Subcutaneous abdominal adipose tissue (tissue), 5 donors: ENCODE results near the gene ELF4.
"Not testable (repeated sequence)": the region's sequence is repeated elsewhere in the genome, so short reads cannot be mapped to it uniquely, and the experiment has no call there.

Source experiments
- H3K27ac ChIP-seq: one replicate; pipeline ENCODE4 v1.7.0; 2013; ENCODE audit warnings: low read depth, mild to moderate bottlenecking, inconsistent platforms, low read length, moderate library complexity
- H3K27me3 ChIP-seq, 5 donors: one replicate each; pipeline ENCODE4 v1.7.0; 2013; ENCODE audit warnings: low read length in 5 of 5, inconsistent platforms in 1 of 5; ENCODE audit not compliant: control insufficient read depth in 5 of 5, insufficient read depth in 4 of 5
- H3K36me3 ChIP-seq, 5 donors: one replicate each; pipeline ENCODE4 v1.7.0; 2013; ENCODE audit warnings: low read length in 5 of 5; ENCODE audit not compliant: control insufficient read depth in 5 of 5, insufficient read depth in 5 of 5
- H3K4me1 ChIP-seq, 5 donors: one replicate each; pipeline ENCODE4 v1.7.0; 2013; ENCODE audit warnings: low read length in 5 of 5, mild to moderate bottlenecking in 3 of 5, moderate library complexity in 1 of 5; ENCODE audit not compliant: control insufficient read depth in 5 of 5, insufficient read depth in 5 of 5
- H3K4me3 ChIP-seq, 5 donors: one replicate each; pipeline ENCODE4 v1.7.0; 2013; ENCODE audit warnings: low read length in 5 of 5, low read depth in 1 of 5
- H3K9ac ChIP-seq, 5 donors: one replicate each; pipeline ENCODE4 v1.7.0; 2013; ENCODE audit warnings: low read length in 5 of 5, mild to moderate bottlenecking in 4 of 5, moderate library complexity in 3 of 5
- H3K9me3 ChIP-seq, 5 donors: one replicate each; pipeline ENCODE4 v1.7.0; 2013; ENCODE audit warnings: low read length in 5 of 5; ENCODE audit not compliant: control insufficient read depth in 5 of 5
- donor health status: healthy.
- donor health status: healthy.
- donor health status: healthy.
- donor health status: healthy.
- donor health status: healthy.

Gene ELF4

GRCh38 chrX:130117166-130117565, 6.9 kb upstream of the ELF4 start:
- Histone ChIP-seq H3K36me3 (no peaks in the 10 kb centered on the region), H3K9ac (no peak overlapping the region), H3K4me3 (no peak overlapping the region), H3K27ac (no peak overlapping the region), H3K27me3 (peaks cover 0 to 7% (median 4%) of the 10 kb centered on the region in 5 donors), H3K9me3 (no peaks in the 10 kb centered on the region), H3K4me1 (peaks cover 0 to 35% (median 25%) of the 10 kb centered on the region in 5 donors)

GRCh38 chrX:130115119-130115885, 5.0 kb upstream of the ELF4 start:
- peaks cover 0 to 34% (median 19%) of the 10 kb centered on the region in 5 donors for H3K4me1 ChIP-seq
- not testable (repeated sequence) for H3K9ac ChIP-seq, H3K27me3 ChIP-seq, H3K9me3 ChIP-seq, H3K4me3 ChIP-seq, H3K36me3 ChIP-seq, H3K27ac ChIP-seq

DNA sequence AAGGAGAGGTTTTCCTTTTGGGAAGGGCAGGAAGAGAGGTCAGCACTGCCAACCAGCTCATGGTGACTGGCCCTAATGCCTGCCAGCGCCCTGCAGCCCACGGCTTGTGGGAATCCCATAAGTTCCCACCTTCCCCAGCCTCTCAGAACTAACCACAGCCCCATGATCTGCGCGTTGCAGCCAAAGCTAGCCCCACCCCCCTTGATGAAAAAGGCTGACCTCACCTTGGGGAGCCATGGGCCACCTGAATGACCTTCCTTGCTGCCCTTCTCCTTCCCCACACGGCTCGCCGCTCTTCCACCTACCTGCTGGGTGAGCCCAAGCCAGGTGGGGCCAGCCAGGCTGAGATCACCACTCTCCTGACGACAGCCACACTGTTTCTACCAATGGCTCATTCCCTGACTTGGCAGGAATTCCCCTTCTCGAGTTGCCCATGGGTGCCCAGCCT, 3.9 kb upstream of the ELF4 start:
- Histone ChIP-seq H3K27ac (no peak overlapping the region), H3K9me3 (peaks cover 0 to 3% (median 0%) of the 10 kb centered on the region in 5 donors), H3K4me1 (peaks cover 0 to 26% (median 9%) of the 10 kb centered on the region in 5 donors), H3K4me3 (no peak overlapping the region), H3K36me3 (no peaks in the 10 kb centered on the region), H3K9ac (no peak overlapping the region), H3K27me3 (peaks cover 0 to 6% (median 3%) of the 10 kb centered on the region in 5 donors)

DNA sequence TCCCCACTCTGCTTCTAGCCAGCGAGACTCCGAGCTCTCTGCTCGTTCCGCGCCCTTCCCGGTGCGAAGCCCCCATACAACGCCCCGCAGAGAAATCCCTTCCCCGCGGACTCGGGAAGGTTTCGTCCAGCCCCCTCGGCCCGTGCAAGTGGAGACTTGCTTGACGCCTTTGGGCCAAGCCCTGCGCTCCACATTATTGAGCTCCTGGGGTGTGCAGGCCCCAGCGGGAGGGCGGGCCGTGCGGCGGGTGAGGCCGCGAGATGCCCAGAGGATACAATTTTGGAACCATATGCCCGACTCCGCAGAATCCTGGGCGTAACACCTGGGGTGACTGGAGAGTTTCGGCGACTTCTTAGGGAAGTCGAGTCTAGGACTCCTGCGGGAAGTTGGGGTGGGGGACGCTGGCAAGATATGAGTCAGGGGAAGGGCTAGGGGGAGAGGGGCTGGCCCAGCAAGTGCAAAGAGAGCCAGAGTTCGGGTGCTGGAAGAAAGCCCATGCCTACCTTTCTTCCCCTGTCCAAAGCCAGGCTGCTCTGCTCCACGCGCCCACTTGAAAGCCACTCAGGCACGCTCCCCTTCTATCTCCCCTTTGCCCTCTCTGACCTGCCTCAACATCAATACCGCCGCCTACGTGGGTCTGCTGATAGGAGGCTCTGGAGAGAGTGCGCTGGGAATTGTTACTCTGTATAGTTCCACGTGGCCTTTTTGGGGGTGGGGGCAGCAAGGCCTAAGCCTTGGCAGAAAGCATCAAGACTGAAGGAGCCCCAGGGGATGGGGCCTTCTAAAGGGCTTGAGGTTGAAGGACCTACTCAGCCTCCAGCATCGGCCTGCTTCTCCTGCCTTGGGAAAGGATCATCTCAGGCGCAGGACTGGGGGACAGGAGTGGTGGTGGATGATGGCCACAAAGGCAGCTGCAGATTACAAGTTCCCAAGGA, 1.2 kb upstream of the ELF4 start:
- Histone ChIP-seq H3K9ac (no peak overlapping the region), H3K4me1 (peaks cover 0 to 24% (median 10%) of the 10 kb centered on the region in 5 donors), H3K4me3 (peak overlapping the region in 3 of 5 donors; percentile 36 to 47 (median 45)), H3K36me3 (no peaks in the 10 kb centered on the region), H3K9me3 (peaks cover 0 to 3% (median 0%) of the 10 kb centered on the region in 5 donors), H3K27ac (peak overlapping the region; percentile 46), H3K27me3 (peaks cover 0 to 13% (median 8%) of the 10 kb centered on the region in 5 donors)

- H3K4me3 ChIP-seq = peak overlapping the region; percentile 39 to 69 (median 63)
- H3K4me1 ChIP-seq = peaks cover 2 to 40% (median 25%) of the 10 kb centered on the region in 5 donors
- H3K9ac ChIP-seq = peak overlapping the region in 4 of 5 donors; percentile 40 to 79 (median 71)
- peak overlapping the region; percentile 78 for H3K27ac ChIP-seq
- peaks cover 0 to 3% (median 0%) of the 10 kb centered on the region in 5 donors for H3K9me3 ChIP-seq
- H3K36me3 ChIP-seq = no peaks in the 10 kb centered on the region
- H3K27me3 ChIP-seq = peaks cover 5 to 19% (median 16%) of the 10 kb centered on the region in 5 donors
These were observed 593 bp downstream of the ELF4 start for GRCh38 chrX:130109429-130110378.

GRCh38 chrX:130108647-130109428, 1.5 kb downstream of the ELF4 start:
- peak overlapping the region; percentile 78 for H3K27ac ChIP-seq
- no peaks in the 10 kb centered on the region for H3K36me3 ChIP-seq
- H3K27me3 ChIP-seq = peaks cover 5 to 22% (median 12%) of the 10 kb centered on the region in 5 donors
- H3K9ac ChIP-seq = peak overlapping the region in 3 of 5 donors; percentile 68 to 79 (median 74)
- H3K4me1 ChIP-seq = peaks cover 2 to 48% (median 31%) of the 10 kb centered on the region in 5 donors
- peak overlapping the region; percentile 39 to 69 (median 63) for H3K4me3 ChIP-seq
- peaks cover 0 to 3% (median 0%) of the 10 kb centered on the region in 5 donors for H3K9me3 ChIP-seq

DNA sequence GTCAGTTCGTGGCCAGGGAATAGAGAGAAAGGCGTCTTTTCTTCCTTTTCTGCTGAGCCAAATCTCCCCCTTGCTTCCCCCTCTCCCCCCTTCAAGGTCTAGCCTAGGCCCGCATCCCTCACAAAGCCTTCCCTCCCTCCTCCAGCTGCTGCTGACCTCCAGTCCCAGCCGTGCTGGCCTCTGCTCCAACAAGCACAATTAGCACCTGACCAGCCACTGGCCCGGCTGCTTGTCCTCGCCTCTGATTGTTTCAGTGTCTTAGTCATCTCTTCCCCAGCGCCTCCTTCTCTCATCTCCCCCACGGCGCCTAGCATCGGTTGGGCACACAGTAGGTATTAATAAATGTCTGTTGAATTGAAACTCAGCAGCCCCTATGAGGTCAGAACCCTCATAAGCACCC, 4.2 kb downstream of the ELF4 start:
- peaks cover 4 to 19% (median 11%) of the 10 kb centered on the region in 5 donors for H3K27me3 ChIP-seq
- H3K4me3 ChIP-seq = no peak overlapping the region
- no peak overlapping the region for H3K27ac ChIP-seq
- no peaks in the 10 kb centered on the region for H3K9me3 ChIP-seq
- H3K4me1 ChIP-seq = peaks cover 2 to 51% (median 32%) of the 10 kb centered on the region in 5 donors
- H3K36me3 ChIP-seq = no peaks in the 10 kb centered on the region
- no peak overlapping the region for H3K9ac ChIP-seq

GRCh38 chrX:130105244-130105643, 5.1 kb downstream of the ELF4 start:
- H3K4me3 ChIP-seq = no peak overlapping the region
- peaks cover 4 to 19% (median 11%) of the 10 kb centered on the region in 5 donors for H3K27me3 ChIP-seq
- peak overlapping the region; percentile 30 for H3K27ac ChIP-seq
- peaks cover 5 to 55% (median 39%) of the 10 kb centered on the region in 5 donors for H3K4me1 ChIP-seq
- no peaks in the 10 kb centered on the region for H3K36me3 ChIP-seq
- no peak overlapping the region for H3K9ac ChIP-seq
- H3K9me3 ChIP-seq = no peaks in the 10 kb centered on the region
